Esophagus muscularis mucosa (tissue), 3 donors: ENCODE results near the gene ESRRB.

Experiments
- CTCF ChIP-seq, 3 experiments: fragments of 200-600 bp in 2 of 3; fragments of 450-650 bp in 1 of 3; sonication (generic) in 2 of 3; IDR thresholded peaks; one replicate each; pipeline ENCODE4 v1.5.1; 2017 to 2019; ENCODE audit warnings: antibody characterized with exemption in 3 of 3, mild to moderate bottlenecking in 2 of 3, moderate library complexity in 1 of 3
- POLR2AphosphoS5 ChIP-seq, 2 donors: sonication (generic); formaldehyde crosslinking; IDR thresholded peaks; one replicate each; pipeline ENCODE4 v1.6.1; 2017; ENCODE audit warnings: antibody characterized with exemption in 2 of 2

- TF ChIP-seq POLR2AphosphoS5 (IDR thresholded peaks at IDR 0.05) (no peak), CTCF (IDR thresholded peaks at IDR 0.05) (no peak)
These were observed 38.1 kb downstream of the ESRRB start for GRCh38 chr14:76413962-76414600.
